ENCODE data around the gene TSHR.
"Not testable (repeated sequence)": the region's sequence is repeated elsewhere in the genome, so short reads cannot be mapped to it uniquely, and the experiment has no call there.

Gene TSHR

DNA sequence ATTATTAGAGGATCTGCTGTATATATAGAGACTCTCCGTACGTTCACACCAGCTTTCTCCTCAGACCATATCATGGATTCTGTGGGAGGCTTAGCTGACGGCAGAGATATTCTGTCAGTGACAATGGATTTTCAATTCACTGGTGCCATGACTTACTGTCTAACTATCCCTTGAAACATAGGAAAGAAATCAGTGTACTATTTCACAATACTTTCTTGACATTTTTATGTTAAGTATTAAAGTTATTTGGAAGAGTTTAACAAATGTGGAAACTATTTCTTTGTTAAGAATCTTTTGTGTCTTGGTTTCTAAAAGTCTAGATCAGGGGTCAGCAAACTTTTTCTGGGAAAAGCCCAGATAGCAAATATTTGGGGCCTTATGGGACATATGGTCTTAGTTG lies 146.8 kb downstream of the TSHR start:
- Mint-ChIP-seq H3K27ac (no peak overlapping the region), H3K36me3 (ENCODE audit: low read depth) (no peaks in the 10 kb centered on the region), H3K27me3 (ENCODE audit: low read depth) (no peaks in the 10 kb centered on the region), H3K9me3 (no peaks in the 10 kb centered on the region), H3K4me1 (ENCODE audit: low read depth) (no peaks in the 10 kb centered on the region), H3K4me3 (no peak overlapping the region)

DNA sequence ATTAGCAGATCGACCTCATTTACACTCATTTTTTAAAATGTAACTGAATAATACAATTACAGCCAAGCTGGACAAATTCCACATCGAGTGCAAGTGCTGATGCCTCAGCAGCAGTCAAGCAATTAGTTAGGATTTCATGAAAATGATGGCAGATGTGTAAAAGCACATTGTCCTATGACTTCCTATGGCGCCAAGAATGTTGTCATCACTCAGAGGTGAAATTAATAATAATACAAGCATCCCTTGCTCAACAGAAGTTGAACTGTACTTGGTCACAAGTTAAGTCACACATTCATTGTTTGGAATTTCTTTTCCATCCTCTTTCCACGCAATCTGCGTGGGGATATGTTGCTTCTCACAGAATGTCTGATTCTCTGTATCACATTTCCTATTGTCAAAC lies 148.0 kb downstream of the TSHR start:
- Mint-ChIP-seq H3K4me1 (ENCODE audit: low read depth) (no peaks in the 10 kb centered on the region), H3K36me3 (ENCODE audit: low read depth) (no peaks in the 10 kb centered on the region), H3K9me3 (no peaks in the 10 kb centered on the region)

DNA sequence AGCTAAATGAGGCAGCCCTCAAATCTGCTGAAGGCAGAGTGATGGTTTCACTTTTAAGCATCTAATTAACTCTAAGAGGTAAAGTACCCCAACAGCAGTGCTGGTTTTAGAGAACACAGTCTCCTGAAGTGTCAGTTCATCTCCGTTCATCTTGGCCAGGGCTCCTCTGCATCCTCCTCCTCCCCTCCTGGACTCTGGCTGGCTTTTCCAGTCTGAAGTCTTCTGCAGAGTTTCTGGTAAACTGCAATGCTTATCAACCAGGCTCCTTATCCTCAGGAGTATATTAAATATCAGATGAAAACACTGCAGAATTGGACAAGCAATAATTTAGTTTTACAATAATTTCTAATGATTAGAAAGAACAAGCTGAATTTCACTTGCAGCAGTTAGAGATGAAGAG lies 150.0 kb downstream of the TSHR start:
- no peaks in the 10 kb centered on the region for H3K4me1 Mint-ChIP-seq (ENCODE audit: low read depth)
- H3K4me3 Mint-ChIP-seq: no peak overlapping the region
- H3K27ac Mint-ChIP-seq: no peak overlapping the region
- H3K9me3 Mint-ChIP-seq: no peaks in the 10 kb centered on the region
- no peaks in the 10 kb centered on the region for H3K27me3 Mint-ChIP-seq (ENCODE audit: low read depth)
- no peaks in the 10 kb centered on the region for H3K36me3 Mint-ChIP-seq (ENCODE audit: low read depth)

More for the DNA sequence above, 148.0 kb downstream of the TSHR start:
- Mint-ChIP-seq H3K27ac (no peak overlapping the region), H3K4me3 (no peak overlapping the region), H3K27me3 (ENCODE audit: low read depth) (no peaks in the 10 kb centered on the region)

- no peak overlapping the region for H3K27ac Mint-ChIP-seq
- H3K27me3 Mint-ChIP-seq (ENCODE audit: low read depth): no peaks in the 10 kb centered on the region
- no peaks in the 10 kb centered on the region for H3K9me3 Mint-ChIP-seq
- no peaks in the 10 kb centered on the region for H3K4me1 Mint-ChIP-seq (ENCODE audit: low read depth)
- H3K36me3 Mint-ChIP-seq (ENCODE audit: low read depth): no peaks in the 10 kb centered on the region
- H3K4me3 Mint-ChIP-seq: no peak overlapping the region
Observed at GRCh38 chr14:81105961-81106360, 150.5 kb downstream of the TSHR start.

DNA sequence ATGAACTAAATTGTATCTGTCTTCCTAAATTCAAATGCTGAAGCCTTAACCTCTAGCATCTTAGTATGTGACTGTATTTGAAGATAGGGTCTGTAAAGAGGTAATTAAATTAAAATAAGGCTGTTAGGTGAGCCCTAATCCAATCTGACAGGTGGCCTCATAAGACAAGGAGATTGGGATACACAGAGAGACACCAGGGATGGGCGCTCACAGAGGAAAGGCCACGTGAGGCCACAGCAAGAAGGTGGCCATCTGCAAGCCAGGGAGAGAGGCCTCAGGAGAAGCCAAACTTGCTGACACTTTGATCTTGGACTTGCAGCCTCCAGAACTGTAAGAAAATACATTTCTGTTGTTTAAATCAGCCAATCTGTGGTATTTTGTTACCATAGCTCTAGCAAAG lies 154.8 kb downstream of the TSHR start:
- no peaks in the 10 kb centered on the region for H3K9me3 Mint-ChIP-seq
- H3K27me3 Mint-ChIP-seq (ENCODE audit: low read depth): no peaks in the 10 kb centered on the region
- no peaks in the 10 kb centered on the region for H3K4me1 Mint-ChIP-seq (ENCODE audit: low read depth)
- no peaks in the 10 kb centered on the region for H3K36me3 Mint-ChIP-seq (ENCODE audit: low read depth)
- no peak overlapping the region for H3K4me3 Mint-ChIP-seq
- no peak overlapping the region for H3K27ac Mint-ChIP-seq

DNA sequence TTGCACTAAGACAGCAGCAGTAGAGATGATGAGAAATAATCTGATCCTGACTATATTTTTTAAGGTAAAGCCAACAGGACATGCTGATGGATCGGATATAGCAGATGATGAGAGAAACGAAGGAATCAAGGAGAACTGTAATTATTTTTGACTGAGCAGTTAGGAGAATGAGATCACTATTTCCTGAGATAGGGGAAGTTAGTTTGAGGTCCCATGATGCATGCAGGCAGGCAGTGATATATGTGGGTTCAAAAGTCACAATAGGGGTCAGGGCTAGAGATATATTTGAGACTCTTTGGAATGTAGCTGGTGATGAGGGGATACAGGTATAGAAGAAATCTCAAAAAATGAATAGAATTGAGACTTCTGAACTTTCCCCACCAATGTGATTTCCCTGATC lies 157.8 kb downstream of the TSHR start:
- Mint-ChIP-seq H3K4me3 (no peak overlapping the region), H3K27ac (no peak overlapping the region), H3K27me3 (ENCODE audit: low read depth) (no peaks in the 10 kb centered on the region), H3K4me1 (ENCODE audit: low read depth) (no peaks in the 10 kb centered on the region), H3K36me3 (ENCODE audit: low read depth) (no peaks in the 10 kb centered on the region), H3K9me3 (no peaks in the 10 kb centered on the region)

GRCh38 chr14:81113945-81114820 lies 158.8 kb downstream of the TSHR start:
- H3K36me3 Mint-ChIP-seq (ENCODE audit: low read depth); H3K27me3 Mint-ChIP-seq (ENCODE audit: low read depth); H3K9me3 Mint-ChIP-seq; H3K4me1 Mint-ChIP-seq (ENCODE audit: low read depth); H3K4me3 Mint-ChIP-seq; H3K27ac Mint-ChIP-seq: not testable (repeated sequence)

GRCh38 chr14:81120501-81120900 lies 165.1 kb downstream of the TSHR start:
- Mint-ChIP-seq H3K4me3 (no peak overlapping the region), H3K4me1 (ENCODE audit: low read depth) (peaks cover 5% of the 10 kb centered on the region), H3K27me3 (ENCODE audit: low read depth) (no peaks in the 10 kb centered on the region), H3K27ac (no peak overlapping the region), H3K36me3 (ENCODE audit: low read depth) (no peaks in the 10 kb centered on the region), H3K9me3 (peaks cover 3% of the 10 kb centered on the region)

DNA sequence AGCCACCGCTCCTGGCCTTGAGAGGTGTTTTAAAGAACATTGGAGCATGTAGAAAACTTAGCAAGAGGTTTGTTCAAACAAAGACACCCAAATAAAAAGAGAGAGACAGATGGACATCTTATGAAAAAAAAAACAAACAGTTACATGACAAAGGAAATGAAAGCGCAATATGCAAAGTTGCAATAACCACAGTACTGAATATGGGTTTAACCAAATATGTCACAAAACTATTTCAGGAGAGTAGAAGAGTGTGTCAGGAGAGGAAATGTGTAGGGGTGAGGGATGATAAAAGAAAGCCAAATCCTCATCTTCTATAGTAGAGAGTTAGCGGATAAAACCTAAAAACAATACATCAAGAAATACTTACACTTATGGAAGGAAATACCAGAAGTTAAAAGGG lies 166.9 kb downstream of the TSHR start:
- Mint-ChIP-seq H3K4me1 (ENCODE audit: low read depth) (peaks cover 5% of the 10 kb centered on the region), H3K4me3 (no peak overlapping the region), H3K36me3 (ENCODE audit: low read depth) (no peaks in the 10 kb centered on the region), H3K27me3 (ENCODE audit: low read depth) (no peaks in the 10 kb centered on the region), H3K9me3 (peaks cover 3% of the 10 kb centered on the region), H3K27ac (no peak overlapping the region)

GRCh38 chr14:81123811-81124210 lies 168.4 kb downstream of the TSHR start:
- Mint-ChIP-seq H3K4me3 (no peak overlapping the region), H3K36me3 (ENCODE audit: low read depth) (no peaks in the 10 kb centered on the region), H3K4me1 (ENCODE audit: low read depth) (peaks cover 5% of the 10 kb centered on the region), H3K9me3 (peaks cover 3% of the 10 kb centered on the region), H3K27ac (no peak overlapping the region), H3K27me3 (ENCODE audit: low read depth) (no peaks in the 10 kb centered on the region)

- H3K4me3 Mint-ChIP-seq: no peak overlapping the region
- no peaks in the 10 kb centered on the region for H3K36me3 Mint-ChIP-seq (ENCODE audit: low read depth)
- no peaks in the 10 kb centered on the region for H3K27me3 Mint-ChIP-seq (ENCODE audit: low read depth)
- no peaks in the 10 kb centered on the region for H3K9me3 Mint-ChIP-seq
- peaks cover 5% of the 10 kb centered on the region for H3K4me1 Mint-ChIP-seq (ENCODE audit: low read depth)
- no peak overlapping the region for H3K27ac Mint-ChIP-seq
Observed at GRCh38 chr14:81125536-81125935, 170.1 kb downstream of the TSHR start.

GRCh38 chr14:81127785-81128184 lies 172.4 kb downstream of the TSHR start:
- H3K27me3 Mint-ChIP-seq (ENCODE audit: low read depth): no peaks in the 10 kb centered on the region
- no peaks in the 10 kb centered on the region for H3K36me3 Mint-ChIP-seq (ENCODE audit: low read depth)
- H3K9me3 Mint-ChIP-seq: no peaks in the 10 kb centered on the region
- H3K27ac Mint-ChIP-seq: no peak overlapping the region
- H3K4me1 Mint-ChIP-seq (ENCODE audit: low read depth): no peaks in the 10 kb centered on the region
- H3K4me3 Mint-ChIP-seq: no peak overlapping the region

- Mint-ChIP-seq H3K27ac (no peak overlapping the region), H3K36me3 (ENCODE audit: low read depth) (no peaks in the 10 kb centered on the region), H3K4me1 (ENCODE audit: low read depth) (no peaks in the 10 kb centered on the region), H3K9me3 (no peaks in the 10 kb centered on the region), H3K4me3 (no peak overlapping the region), H3K27me3 (ENCODE audit: low read depth) (no peaks in the 10 kb centered on the region)
Observed at GRCh38 chr14:81129242-81129641, 173.8 kb downstream of the TSHR start.

DNA sequence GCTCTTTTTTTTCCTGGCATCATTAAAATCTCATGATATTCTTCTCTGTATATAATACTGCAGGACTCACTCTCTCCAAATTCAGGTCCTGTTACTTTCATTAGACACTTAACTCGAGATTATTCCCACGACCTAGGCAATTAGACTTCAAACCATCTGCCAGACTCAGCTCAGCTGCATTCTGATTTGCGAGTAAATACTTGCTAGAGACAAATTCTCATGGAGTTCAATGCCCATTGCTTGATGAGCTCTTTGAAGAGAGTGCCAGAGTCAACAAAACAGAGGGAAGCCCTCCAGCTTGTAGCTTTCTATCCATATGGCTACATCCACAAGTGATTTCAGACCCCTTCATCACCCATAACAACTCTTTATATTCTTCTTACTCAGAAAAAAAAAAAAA lies 177.0 kb downstream of the TSHR start:
- Mint-ChIP-seq H3K27ac (no peak overlapping the region), H3K9me3 (no peaks in the 10 kb centered on the region), H3K27me3 (ENCODE audit: low read depth) (no peaks in the 10 kb centered on the region), H3K4me3 (no peak overlapping the region), H3K36me3 (ENCODE audit: low read depth) (no peaks in the 10 kb centered on the region), H3K4me1 (ENCODE audit: low read depth) (no peaks in the 10 kb centered on the region)

- Mint-ChIP-seq H3K9me3 (no peaks in the 10 kb centered on the region), H3K27ac (no peak overlapping the region), H3K27me3 (ENCODE audit: low read depth) (no peaks in the 10 kb centered on the region), H3K36me3 (ENCODE audit: low read depth) (no peaks in the 10 kb centered on the region), H3K4me1 (ENCODE audit: low read depth) (no peaks in the 10 kb centered on the region), H3K4me3 (no peak overlapping the region)
Observed at GRCh38 chr14:81133400-81133799, 178.0 kb downstream of the TSHR start.

DNA sequence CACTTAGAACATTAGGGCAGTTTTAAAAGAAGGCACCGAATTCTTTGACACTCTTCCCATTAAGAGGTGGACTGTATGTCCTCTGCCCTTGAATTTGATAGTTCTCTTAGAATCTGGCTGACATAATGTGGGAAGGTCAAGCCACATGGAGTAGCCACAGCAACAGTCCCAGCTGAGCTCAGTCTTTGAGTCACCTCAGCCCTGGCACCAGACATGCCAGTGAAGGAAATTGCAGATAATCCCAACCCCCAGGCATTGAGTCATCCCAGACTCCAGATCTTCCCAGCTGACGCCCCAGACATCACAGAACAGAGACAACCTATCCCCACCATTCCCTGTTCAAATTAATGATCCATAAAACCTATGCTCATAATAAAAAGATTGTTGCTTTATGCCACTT lies 181.9 kb downstream of the TSHR start:
- Mint-ChIP-seq H3K27me3 (ENCODE audit: low read depth) (no peaks in the 10 kb centered on the region), H3K27ac (no peak overlapping the region), H3K4me1 (ENCODE audit: low read depth) (no peaks in the 10 kb centered on the region), H3K36me3 (ENCODE audit: low read depth) (no peaks in the 10 kb centered on the region), H3K9me3 (no peaks in the 10 kb centered on the region), H3K4me3 (no peak overlapping the region)
